K562 (cell line): ENCODE measurements around the gene RAP1A. TPM values are rescaled to one million over a fixed set of nuclear protein-coding genes. Genes with fewer than 3 reads are reported as not detected.
A peak's percentile ranks its signal among the peaks of the same experiment; 100 is the strongest.

Experiments used
- EHMT2 ChIP-seq: fragments of 450-650 bp; IDR thresholded peaks from 2 replicates; pipeline ENCODE4 v1.6.1; 2018; ENCODE audit warnings: antibody characterized with exemption
- EP400 ChIP-seq: fragments of 450-650 bp; IDR thresholded peaks from 2 replicates; pipeline ENCODE4 v1.6.1; 2017; ENCODE audit warnings: antibody characterized with exemption, mild to moderate bottlenecking, moderate library complexity
- GATAD2B ChIP-seq: fragments of 450-650 bp; IDR thresholded peaks from 2 replicates; pipeline ENCODE4 v1.6.1; 2017; ENCODE audit warnings: mild to moderate bottlenecking, borderline replicate concordance
- MAX ChIP-seq: sonication (generic); formaldehyde crosslinking; IDR thresholded peaks from 2 replicates; pipeline ENCODE4 v1.9.0; 2022; ENCODE audit warnings: mild to moderate bottlenecking, missing genetic modification reagents
- MXI1 ChIP-seq: IDR thresholded peaks from 2 replicates; pipeline ENCODE4 v1.6.1; 2011; ENCODE audit warnings: low read depth, mild to moderate bottlenecking, improper control_type of control experiment, low read length
- NEUROD1 ChIP-seq: fragments of 150-350 bp; IDR thresholded peaks from 2 replicates; pipeline ENCODE4 v1.6.1; 2014; ENCODE audit warnings: borderline replicate concordance, low read length, low read depth; ENCODE audit not compliant: partially characterized antibody
- NR2F6 ChIP-seq: fragments of 450-650 bp; formaldehyde crosslinking; IDR thresholded peaks from 2 replicates; pipeline ENCODE4 v1.4.0; 2020; ENCODE audit warnings: mild to moderate bottlenecking
- RBFOX2 ChIP-seq: fragments of 200-400 bp; formaldehyde crosslinking; IDR thresholded peaks from 2 replicates; pipeline ENCODE4 v1.6.1; 2017; ENCODE audit warnings: low read depth, mild to moderate bottlenecking, low read length, moderate library complexity
- SAFB ChIP-seq: fragments of 200-400 bp; formaldehyde crosslinking; IDR thresholded peaks from 2 replicates; pipeline ENCODE4 v1.6.1; 2017; ENCODE audit warnings: low read depth, low read length, borderline replicate concordance
- TAL1 ChIP-seq: fragments of 450-650 bp; IDR thresholded peaks from 2 replicates; pipeline ENCODE4 v1.6.1; 2016; ENCODE audit warnings: mild to moderate bottlenecking
- ZBTB33 ChIP-seq: sonication (generic); formaldehyde crosslinking; IDR thresholded peaks from 2 replicates; pipeline ENCODE4 v1.8.1; 2023; ENCODE audit warnings: mild to moderate bottlenecking, missing genetic modification reagents
- ZC3H4 ChIP-seq: sonication (generic); formaldehyde crosslinking; IDR thresholded peaks from 2 replicates; pipeline ENCODE4 v1.9.0; 2021; ENCODE audit warnings: missing genetic modification reagents, borderline replicate concordance
- ZFX ChIP-seq: sonication (generic); formaldehyde crosslinking; IDR thresholded peaks from 2 replicates; pipeline ENCODE4 v1.8.0; 2022; ENCODE audit warnings: mild to moderate bottlenecking, missing genetic modification reagents, moderate library complexity
- ZNF12 ChIP-seq: sonication (generic); formaldehyde crosslinking; IDR thresholded peaks from 2 replicates; pipeline ENCODE4 v1.4.0; 2020; ENCODE audit warnings: mild to moderate bottlenecking, missing genetic modification reagents
- ZNF232 ChIP-seq: sonication (generic); formaldehyde crosslinking; IDR thresholded peaks from 2 replicates; pipeline ENCODE4 v1.8.0; 2022; ENCODE audit warnings: mild to moderate bottlenecking, missing genetic modification reagents
- ZNF511 ChIP-seq: sonication (generic); formaldehyde crosslinking; IDR thresholded peaks from 2 replicates; pipeline ENCODE4 v1.8.0; 2022; ENCODE audit warnings: mild to moderate bottlenecking, missing genetic modification reagents
- polyA plus RNA-seq, 8 experiments: library from polyadenylated mRNA; depleted of rRNA in 4 of 8; stranded (reverse) in 5 of 8; unstranded in 3 of 8; fragments of >200 nt; fragmentation: Nextera tagmentation in 2 of 8; fragmentation: Illumina TruSeq in 1 of 8; extraction: Ambion mirVana in 2 of 8; extraction: Trizol in 1 of 8; gene quantifications; 2 replicates each; pipeline versions ENCODE4 v1.2.1 to v1.2.3, GENCODE V29; 2011 to 2014; ENCODE audit warnings: inconsistent platforms in 1 of 8, missing spikeins in 1 of 8
- total RNA-seq, 7 experiments: library from RNA; depleted of rRNA in 6 of 7; stranded (reverse); fragments of >200 nt in 6 of 7; fragmentation: Illumina TruSeq in 2 of 7; extraction: Trizol in 2 of 7; gene quantifications; 2 replicates each; pipeline versions ENCODE4 v1.2.1 to v1.2.3, GENCODE V29; 2011 to 2021; ENCODE audit warnings: low replicate concordance in 1 of 7

RAP1A gene
- total and polyA plus RNA-seq, 9 of the 15 experiments (the other 6 are each of a cell fraction or from before 2014, with no cell fraction given), result 13.4 to 86.2 (median 32.5) TPM

GRCh38 chr1:111660204-111661150 is 40.9 kb downstream of the RAP1A start (continued):
- TF ChIP-seq NEUROD1 (no peak), ZBTB33 (CRISPR knock-in tag) (peak; percentile 63), SAFB (no peak), EP400 (peak; percentile 28; the same call in 1 of the 2 replicates), NR2F6 (CRISPR knock-in tag) (no peak), ZNF12 (CRISPR knock-in tag) (no peak), ZFX (no peak), EHMT2 (peak; percentile 23; the same call in 1 of the 2 replicates), ZC3H4 (CRISPR knock-in tag) (no peak), MXI1 (0 out of 2 replicates have a peak, but pooled peaks have one; percentile 27), GATAD2B (no peak; the same call in 1 of the 2 replicates), TAL1 (peak; percentile 94), ZNF511 (CRISPR knock-in tag) (no peak), MAX (CRISPR knock-in tag) (no peak), RBFOX2 (no peak), ZNF232 (CRISPR knock-in tag) (0 out of 2 replicates have a peak, but pooled peaks have one; percentile 17)
